ENCODE results near the gene DLGAP4. TPM values are rescaled to one million over a fixed set of nuclear protein-coding genes. Genes with fewer than 3 reads are reported as not detected.

Gene DLGAP4
- total RNA-seq, 4 donors from 2014 or later, result 18.8 to 46.7 (median 45.0) TPM

DNA sequence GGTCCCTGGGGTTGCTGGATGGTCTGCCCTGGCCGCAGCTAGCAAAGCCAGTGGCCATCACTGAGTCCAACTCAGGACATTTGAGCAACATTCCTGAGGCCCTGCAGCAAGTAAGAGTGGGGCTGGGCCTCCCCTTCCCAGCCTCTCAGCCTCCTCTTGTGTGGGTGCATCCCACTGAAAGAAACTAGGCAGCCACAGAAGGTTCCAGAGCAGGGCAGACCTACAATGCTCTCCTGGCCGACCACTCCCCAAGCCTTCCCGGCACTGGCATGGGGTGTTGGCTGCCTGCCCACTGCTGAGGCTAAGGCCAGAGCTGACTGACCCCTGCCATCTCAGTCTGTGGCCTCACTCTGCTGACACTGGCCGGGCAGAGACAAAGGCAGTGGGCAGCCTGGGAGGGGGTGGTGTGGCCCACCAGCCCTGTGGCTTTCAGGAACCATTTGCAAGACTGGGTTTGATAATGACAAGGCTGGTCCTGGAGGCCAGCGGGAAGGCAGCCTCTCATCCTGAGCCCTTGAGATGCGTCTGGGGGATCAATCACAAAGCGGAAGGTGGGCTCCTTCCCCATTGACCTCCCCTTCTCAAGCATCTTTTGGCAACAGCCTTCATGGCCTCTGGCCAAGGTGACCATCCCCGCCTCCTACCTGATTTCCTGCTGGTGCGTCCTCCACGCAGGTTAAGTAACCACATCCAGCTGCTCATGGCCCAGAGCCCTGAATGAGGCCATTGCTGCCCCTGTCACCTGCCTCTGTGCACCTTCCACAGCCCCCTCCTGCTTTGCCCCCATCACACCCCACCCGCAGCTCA is 9.6 kb downstream of the DLGAP4 start:
- intact Hi-C loops (cut with DNase I; ENCODE audit: low total_unique reads) (no loop called here), in situ Hi-C loops (cut with MboI; ENCODE audit: low sequenced_read_pairs in 4 of 4) (no loop called here)
- peaks cover 9 to 24% (median 20%) of the 10 kb centered on the region in 3 donors for H3K27me3 ChIP-seq
- no peak overlapping the region for H3K27ac ChIP-seq
- no peak for DNase-seq
- no peaks in the 10 kb centered on the region for H3K4me1 ChIP-seq
- no peaks in the 10 kb centered on the region for H3K36me3 ChIP-seq
- TF ChIP-seq POLR2A (IDR thresholded peaks at IDR 0.05), result no peak
- TF ChIP-seq, protein P1, sequence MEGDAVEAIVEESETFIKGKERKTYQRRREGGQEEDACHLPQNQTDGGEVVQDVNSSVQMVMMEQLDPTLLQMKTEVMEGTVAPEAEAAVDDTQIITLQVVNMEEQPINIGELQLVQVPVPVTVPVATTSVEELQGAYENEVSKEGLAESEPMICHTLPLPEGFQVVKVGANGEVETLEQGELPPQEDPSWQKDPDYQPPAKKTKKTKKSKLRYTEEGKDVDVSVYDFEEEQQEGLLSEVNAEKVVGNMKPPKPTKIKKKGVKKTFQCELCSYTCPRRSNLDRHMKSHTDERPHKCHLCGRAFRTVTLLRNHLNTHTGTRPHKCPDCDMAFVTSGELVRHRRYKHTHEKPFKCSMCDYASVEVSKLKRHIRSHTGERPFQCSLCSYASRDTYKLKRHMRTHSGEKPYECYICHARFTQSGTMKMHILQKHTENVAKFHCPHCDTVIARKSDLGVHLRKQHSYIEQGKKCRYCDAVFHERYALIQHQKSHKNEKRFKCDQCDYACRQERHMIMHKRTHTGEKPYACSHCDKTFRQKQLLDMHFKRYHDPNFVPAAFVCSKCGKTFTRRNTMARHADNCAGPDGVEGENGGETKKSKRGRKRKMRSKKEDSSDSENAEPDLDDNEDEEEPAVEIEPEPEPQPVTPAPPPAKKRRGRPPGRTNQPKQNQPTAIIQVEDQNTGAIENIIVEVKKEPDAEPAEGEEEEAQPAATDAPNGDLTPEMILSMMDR (IDR thresholded peaks at IDR 0.05 in 4 of 5, conservative IDR thresholded peaks at IDR 0.05 in 1 of 5), result no peak
- ATAC-seq, result no peak
- no peak overlapping the region for H3K4me3 ChIP-seq
- H3K9me3 ChIP-seq, result no peaks in the 10 kb centered on the region

DNA sequence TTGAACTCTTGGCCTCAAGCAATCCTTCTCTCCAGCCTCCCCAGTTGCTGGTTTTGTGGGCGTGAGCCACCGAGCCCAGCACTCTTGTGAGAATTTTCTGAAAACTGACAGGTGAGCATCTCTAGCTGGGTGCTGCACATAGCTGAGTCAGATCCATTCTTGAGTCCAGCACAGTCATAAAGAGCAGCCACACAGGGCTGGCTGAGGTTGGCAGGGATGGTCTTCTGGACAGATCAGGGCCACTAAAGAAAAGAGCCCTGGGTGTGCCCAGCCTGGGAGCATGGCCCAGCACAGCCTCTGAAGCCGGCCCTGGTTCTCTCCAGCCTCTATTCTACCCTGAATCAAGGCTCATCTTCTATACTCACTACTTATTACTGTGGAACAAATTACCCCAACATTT is 11.5 kb downstream of the DLGAP4 start:
- H3K9me3 ChIP-seq, result no peaks in the 10 kb centered on the region
- in situ Hi-C loops (cut with MboI; ENCODE audit: low sequenced_read_pairs in 4 of 4), result no loop called here
- intact Hi-C loops (cut with DNase I; ENCODE audit: low total_unique reads), result no loop called here
- no peaks in the 10 kb centered on the region for H3K4me1 ChIP-seq
- TF ChIP-seq, protein P1 (IDR thresholded peaks at IDR 0.05 in 4 of 5, conservative IDR thresholded peaks at IDR 0.05 in 1 of 5), result no peak
- no peak for TF ChIP-seq POLR2A (IDR thresholded peaks at IDR 0.05)
- no peak overlapping the region for H3K27ac ChIP-seq
- ATAC-seq, result no peak
- H3K36me3 ChIP-seq, result no peaks in the 10 kb centered on the region
- H3K4me3 ChIP-seq, result no peak overlapping the region
- DNase-seq, result no peak
- H3K27me3 ChIP-seq, result peaks cover 7 to 9% (median 9%) of the 10 kb centered on the region in 3 donors

DNA sequence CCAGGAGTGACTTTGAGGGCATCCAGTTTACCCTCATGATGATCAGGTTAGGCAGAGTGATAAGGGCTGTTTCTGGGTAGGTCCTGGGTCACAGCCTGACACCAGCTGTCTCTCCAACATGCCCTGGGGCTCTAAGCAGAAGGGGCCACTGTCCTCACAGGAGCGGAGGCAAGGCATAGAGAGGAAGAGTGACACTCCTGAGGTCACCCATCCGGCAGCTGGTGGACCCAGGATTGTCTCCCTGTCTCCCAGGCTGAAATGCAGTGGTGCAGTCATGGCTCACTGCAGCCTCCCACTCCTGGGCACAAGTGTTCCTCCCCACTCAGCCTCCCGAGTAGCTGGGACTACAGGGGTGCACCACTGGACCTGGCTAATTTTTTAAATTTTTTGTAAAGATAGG is 12.0 kb downstream of the DLGAP4 start:
- Histone ChIP-seq H3K4me1 (no peaks in the 10 kb centered on the region), H3K9me3 (no peaks in the 10 kb centered on the region), H3K36me3 (no peaks in the 10 kb centered on the region), H3K4me3 (no peak overlapping the region), H3K27ac (no peak overlapping the region), H3K27me3 (peaks cover 4 to 8% (median 4%) of the 10 kb centered on the region in 3 donors)
- in situ Hi-C loops (cut with MboI; ENCODE audit: low sequenced_read_pairs in 4 of 4), result no loop called here
- no peak for DNase-seq
- TF ChIP-seq, protein P1 (IDR thresholded peaks at IDR 0.05 in 4 of 5, conservative IDR thresholded peaks at IDR 0.05 in 1 of 5), result no peak
- no peak for TF ChIP-seq POLR2A (IDR thresholded peaks at IDR 0.05)
- intact Hi-C loops (cut with DNase I; ENCODE audit: low total_unique reads), result no loop called here
- ATAC-seq, result no peak

DNA sequence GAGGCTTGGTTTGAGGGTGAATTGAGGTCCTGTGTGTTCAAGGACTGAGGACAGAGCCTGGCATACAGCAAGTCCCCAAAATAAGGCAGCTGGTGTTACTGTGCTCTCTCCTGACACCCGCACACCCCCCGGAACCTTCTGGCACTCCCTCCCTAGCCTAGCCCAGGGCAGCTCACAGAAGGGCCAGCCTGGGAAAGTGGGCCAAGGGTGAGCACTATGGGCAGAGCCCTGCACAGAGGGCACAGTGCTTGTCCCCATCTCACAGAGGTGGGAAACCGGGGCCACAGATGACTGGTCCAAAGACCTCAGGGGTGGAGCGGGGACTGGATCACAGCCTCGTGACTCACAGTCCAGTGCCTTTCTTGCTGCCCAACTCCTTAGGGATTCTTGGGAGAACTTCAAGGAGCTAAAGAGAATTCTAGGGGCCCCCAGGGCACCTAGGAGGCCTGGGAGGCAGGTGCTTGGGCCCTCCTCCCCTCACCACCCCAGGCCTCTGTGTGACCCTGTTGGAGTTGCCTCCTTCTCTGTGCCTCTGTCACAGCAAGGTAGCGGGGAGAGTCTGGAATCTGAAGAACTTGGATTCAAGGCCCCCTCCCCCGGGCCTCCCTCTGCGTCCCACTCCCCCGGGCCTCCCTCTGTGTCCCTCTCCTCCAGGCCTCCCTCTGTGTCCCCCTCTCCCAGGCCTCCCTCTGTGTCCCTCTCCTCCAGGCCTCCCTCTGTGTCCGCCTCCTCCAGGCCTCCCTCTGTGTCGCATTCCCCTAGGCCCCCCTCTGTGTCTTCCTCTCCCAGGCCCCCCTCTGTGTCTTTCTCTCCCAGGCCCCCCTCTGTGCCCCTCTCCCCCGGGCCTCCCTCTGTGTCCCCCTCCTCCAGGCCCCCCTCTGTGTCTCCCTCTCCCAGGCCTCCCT is 13.5 kb downstream of the DLGAP4 start:
- no peak for DNase-seq
- no peaks in the 10 kb centered on the region for H3K36me3 ChIP-seq
- intact Hi-C loops (cut with DNase I; ENCODE audit: low total_unique reads) (no loop called here), in situ Hi-C loops (cut with MboI; ENCODE audit: low sequenced_read_pairs in 4 of 4) (no loop called here)
- no peak overlapping the region for H3K27ac ChIP-seq
- no peak for ATAC-seq
- TF ChIP-seq POLR2A (IDR thresholded peaks at IDR 0.05), result no peak
- TF ChIP-seq, protein P1 (IDR thresholded peaks at IDR 0.05 in 4 of 5, conservative IDR thresholded peaks at IDR 0.05 in 1 of 5), result no peak
- no peaks in the 10 kb centered on the region for H3K9me3 ChIP-seq
- H3K27me3 ChIP-seq, result no peaks in the 10 kb centered on the region
- H3K4me3 ChIP-seq, result no peak overlapping the region
- no peaks in the 10 kb centered on the region for H3K4me1 ChIP-seq

Measured in gastrocnemius medialis (tissue), 4 donors.